CD4-positive, alpha-beta T cell treated with Interferon gamma for 1 hour (primary cell): ENCODE data around the gene MOB3B.
A peak's percentile ranks its signal among the peaks of the same experiment; 100 is the strongest.

Experiments
- DNase-seq: peaks from one replicate; pipeline ENCODE4 v3.0.0-alpha.2; 2020

MOB3B gene

DNA sequence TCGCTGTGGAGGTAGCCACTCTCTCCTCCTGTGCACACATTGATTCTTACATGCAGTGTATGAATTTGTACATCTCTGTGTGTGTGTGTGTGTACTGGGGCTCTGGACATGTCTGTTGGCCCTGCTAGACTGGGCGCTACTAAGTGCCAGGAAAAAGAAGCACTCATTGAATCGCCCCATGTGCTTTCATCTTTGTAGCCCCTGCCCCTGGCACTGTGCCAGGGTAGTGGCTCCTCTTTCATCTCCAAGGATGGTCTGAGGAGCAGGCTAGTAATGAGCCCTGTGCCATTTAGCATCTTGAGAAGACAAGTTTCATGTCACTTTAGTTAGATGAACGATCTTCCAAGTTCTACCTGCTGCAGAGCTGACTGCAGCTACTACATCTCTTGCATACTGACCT is 198.2 kb downstream of the MOB3B start:
- no peak for DNase-seq

DNA sequence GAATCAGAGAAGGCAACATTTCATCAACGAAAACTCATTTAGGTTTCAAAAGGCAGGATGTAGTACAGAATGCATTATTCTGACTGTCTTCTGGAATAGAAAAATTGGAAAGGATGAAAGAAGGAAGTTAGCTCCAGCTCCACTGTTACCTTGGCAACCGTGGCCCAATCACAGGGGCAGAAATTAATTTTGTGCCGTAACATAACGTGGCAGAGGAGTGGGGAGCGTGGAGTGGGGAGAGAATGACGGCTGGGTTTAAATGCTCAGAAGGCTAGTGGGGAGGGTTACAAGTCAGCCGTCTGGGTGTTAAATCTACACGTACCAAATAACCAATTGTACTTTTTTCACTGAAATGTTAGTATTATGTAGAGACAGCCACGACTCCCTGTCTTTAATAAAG is 200.3 kb downstream of the MOB3B start:
- no peak for DNase-seq

DNA sequence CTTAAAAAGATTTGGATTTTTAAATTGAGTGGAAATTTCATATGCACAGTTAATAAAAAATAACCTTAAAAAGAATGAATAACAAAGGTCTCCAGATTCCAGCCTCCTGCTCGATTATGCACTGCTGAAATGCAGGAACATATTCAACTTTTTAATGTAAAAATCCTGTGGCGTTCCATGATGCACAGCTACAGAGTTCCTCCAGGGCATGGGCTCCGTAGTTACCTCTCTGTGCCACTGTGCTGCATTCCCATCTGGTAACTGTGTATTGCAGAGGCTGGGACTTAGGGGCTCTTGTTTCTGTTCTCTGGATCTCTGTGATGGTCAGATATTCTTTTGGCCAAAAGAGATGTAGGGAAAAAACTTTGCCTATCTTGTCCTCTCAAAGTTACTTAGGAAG is 201.1 kb downstream of the MOB3B start:
- no peak for DNase-seq

DNA sequence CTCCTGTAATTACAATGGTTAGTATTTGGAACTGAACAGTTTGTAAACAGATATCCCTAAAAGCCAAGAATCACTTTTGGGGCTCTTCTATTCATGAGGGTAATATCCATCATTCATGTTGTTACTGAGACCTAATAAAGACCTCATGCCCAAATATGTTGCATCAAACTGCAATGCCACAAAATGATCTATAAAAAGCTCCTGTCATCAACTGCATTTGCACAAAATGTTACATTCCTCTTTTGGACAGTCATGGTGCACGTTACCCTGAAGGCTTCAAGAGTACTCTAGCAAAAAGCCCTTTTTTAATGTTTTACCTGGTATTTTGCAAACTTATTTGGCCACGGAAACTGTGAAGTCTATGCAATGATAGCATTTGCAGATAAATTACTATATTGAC is 218.4 kb downstream of the MOB3B start:
- DNase-seq, result no peak

DNA sequence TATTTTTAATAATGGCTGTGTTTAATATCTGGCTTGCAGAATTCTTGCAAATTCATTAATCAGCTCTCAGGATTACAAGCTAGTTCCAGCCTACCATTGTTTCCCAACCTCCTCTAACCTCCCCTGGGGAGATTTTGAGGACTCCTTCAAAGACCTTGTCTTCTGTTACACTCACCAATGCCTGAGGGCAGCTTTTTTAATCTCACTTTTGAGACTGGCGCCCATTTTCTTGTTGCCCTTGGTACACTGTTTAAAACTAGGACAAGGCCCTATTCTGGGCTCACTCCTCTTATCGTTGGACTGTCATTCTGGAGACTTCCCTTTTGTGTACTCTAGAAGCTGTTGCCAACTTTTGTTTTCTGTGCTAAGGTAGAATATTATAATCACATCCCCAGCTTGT is 219.0 kb downstream of the MOB3B start:
- no peak for DNase-seq

DNA sequence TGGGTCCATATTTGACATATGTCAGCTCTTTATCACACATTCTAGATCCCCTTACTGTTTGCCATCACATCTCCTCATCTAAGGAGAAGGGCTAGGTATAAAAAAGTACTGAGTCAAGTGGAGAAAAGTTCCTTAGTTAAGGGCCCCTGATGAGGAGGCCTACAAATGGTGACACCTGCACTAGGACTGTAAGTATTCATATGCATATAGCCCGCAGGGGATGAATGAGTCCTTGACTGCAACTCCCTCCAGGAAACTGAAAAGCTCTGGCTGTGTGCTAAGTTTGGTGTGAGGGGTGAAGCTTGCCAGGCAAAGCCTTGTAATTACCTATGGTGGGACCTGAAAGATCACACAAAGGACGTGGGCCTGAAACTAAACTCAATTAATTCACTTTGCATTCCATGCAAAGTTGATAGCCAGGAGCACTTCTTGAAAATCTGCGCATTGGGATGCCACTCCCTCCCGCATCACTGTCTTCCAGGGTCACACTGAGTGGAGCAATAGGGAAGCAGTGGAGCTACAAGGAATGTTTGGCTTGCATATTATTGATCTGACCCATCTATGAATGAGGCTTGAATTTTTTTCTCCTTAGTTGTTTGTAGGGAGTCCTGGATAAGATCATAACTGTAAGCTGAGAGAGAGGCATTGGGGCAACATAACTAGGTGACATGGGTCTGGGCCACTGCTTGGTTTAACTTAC is 220.8 kb downstream of the MOB3B start:
- DNase-seq, result no peak

DNA sequence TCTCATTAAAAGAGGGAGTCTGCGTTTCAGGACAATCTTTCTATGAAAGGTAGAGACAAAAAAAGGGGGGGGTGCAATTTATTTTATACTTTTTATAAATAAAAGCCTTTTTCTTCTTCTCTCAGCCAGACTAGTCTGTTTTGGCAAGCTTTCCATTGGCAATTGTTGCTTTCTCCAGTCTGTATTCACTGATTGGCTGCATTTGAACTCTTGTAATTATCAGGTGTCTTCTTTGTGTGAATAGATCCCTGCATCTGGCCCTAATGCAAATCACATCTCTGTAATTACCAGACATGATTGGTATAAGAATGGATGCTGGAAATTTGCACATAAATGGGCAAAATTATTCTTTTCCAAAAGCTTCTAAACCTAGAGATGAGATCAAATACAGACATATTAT is 225.1 kb downstream of the MOB3B start:
- DNase-seq, result no peak

DNA sequence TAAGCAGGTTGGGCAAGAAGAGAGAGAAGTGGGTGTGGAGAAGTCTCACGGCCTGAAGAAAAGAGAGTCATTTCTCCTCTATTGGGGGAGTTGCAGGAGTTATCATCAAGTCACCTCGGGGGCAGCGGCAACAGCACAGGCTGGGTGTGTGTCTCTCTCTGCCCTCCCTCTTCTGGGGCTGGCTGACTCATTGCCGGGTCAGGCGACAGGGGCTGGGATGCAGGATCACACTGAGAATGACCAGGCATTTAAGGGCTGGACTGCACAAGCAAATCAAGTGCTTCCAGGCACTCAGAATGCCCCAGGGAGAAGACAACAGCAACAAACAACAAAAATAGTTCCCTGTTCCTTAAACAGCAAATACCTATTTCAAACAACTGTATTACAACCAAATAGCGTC is 226.4 kb downstream of the MOB3B start:
- no peak for DNase-seq

DNA sequence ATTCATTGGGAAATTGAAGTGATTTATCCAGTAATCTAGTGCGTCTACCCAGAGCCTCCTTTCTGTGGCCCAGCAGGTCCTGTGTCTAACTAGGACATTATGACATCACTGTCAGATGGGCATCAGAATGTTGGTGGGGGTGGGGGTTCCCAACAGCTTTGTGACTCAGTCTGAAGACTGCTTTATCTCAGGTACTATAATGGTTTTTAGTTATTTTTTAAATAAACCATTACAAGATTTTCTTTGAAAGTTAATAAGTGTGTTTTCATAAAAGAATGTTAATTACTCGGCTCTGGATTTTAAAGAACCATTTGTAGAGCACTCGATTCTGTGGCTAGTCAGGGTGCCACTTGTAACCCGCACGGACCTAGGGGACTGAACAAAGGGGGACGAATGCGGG is 232.6 kb downstream of the MOB3B start, which contains the start of gene EQTN:
TSS of gene EQTN (minus strand) at position 101 of the 400 bp plus-strand sequence. CDS start at position 6, 95 bp downstream.
- DNase-seq, result no peak

DNA sequence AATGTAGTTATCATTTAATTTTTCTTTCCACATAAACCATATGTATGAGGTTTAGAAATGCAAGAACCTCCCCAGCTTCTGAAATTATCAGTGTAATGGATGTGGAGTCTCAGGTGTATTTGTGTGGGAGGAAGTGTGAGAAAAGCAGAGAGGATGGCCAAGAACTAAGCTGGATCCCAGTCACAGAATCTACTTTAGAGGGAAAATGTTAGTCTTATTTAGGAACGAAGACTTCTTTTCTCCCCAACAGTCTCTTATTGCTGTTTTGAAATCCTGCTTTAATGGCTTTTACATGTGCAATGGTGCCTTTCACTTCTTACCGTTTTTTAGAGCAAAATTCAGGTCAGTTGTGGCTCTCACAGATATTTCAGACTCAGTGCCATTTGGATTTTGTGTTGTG is 235.6 kb downstream of the MOB3B start:
- no peak for DNase-seq

DNA sequence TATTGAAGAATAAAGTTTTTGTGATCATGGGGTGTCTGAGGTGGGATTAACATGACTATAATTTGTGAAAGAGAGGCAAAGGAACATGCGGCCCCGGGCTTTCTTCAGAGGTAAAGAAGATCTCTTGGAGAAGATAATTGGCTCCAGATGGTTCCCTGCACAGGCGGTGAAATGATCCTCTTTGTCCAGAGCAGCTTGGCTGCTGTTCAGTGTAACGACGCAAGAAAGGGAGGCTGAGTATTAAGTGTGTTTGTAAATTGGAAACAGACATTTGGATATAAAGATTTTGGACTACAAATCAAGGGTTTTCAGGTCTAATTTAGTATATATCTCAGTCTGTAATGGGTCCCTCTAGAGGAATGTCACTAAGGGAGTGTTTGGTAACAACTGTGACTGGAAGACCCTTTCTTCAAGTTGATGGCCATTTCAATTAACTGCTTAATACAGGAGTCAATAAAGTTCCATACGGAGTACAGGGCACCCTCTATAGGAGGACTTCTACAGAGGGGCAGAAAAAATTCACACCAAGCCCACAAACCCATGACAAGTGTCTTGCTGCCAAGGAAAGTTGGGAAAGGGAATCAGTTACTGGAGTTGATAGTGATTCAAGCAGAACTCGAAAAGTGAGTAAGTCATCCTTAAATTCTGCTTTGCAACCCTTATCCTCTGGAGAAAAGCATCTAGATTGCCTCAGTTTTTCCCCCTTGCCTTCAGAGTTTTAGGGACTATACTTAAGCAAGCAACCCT is 236.8 kb downstream of the MOB3B start:
- no peak for DNase-seq

DNA sequence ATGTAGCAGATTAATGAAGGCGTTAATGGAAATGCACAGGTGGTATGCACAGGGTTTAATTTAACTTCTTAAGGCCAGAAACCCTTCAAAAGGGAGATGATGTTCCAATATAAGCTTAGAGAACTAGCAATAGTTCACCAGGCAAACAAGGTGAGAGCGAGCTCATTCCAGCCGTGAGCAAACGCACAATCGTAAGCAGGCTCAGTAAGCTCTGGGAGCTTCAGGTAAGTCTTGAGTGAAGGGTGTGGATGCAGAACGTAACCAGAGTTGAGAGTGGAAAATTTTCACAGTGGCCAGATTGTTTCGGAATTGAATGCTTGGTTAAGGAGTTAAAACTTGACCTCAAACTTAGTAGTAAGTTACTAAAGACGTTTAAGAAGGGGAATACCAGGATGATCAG is 238.3 kb downstream of the MOB3B start:
- no peak for DNase-seq

DNA sequence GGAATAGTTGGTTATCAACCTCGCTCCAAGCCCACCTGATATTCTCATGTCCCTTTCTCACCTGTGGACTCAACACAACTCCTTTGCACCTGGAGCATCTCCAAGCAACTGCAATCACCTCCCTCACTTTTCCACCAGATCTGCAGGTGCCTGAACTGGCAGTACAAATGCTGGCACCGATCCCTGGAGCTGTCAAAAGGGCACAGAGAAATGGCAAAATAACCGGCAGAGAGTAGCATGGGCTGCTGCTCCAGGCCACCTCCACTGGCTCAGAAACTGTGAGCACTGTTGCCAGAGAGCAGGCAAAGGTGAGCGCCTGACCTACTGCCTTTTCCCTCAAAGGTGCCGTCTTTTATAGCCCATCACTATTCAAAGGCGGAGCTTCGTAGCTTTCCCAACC is 247.3 kb downstream of the MOB3B start:
- no peak for DNase-seq

DNA sequence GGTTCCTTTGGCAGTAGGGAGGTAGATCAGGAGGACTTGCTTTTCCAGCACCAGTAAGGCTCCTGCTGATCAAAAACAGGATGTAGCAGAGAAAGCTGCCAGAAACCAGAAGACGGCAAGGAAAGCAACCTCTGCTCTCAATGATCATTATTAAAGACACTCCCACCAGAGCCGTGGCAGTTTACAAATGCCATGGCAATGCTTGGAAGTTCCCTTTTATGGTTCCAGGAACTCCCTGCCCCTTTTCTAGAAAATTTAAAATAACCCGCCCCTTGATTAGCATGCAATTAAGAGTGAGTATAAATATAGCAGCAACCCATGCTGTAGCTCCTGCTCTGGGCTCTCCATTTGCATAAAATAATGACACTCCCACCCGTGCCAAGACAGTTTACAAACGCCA is 248.8 kb downstream of the MOB3B start:
- peak; percentile 2 for DNase-seq

DNA sequence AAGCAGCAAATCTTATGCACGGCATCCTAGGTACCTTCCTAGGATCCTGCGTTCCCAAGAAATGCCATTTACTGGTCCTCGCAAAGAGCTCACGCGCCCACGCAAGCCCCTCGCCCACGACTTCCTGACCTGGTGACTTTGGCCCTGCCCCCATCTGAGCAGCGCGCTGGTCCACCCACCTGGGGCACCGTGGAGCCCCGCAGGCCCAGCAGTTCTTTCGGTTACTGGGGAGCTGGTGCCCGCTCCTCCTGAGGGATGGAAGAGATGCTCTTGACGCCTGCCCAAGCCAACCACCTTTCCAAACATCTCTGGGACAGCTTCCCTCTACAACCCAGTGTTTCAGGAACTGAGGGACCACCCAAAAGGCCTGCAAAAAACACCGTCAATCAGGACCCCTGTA is 249.4 kb downstream of the MOB3B start:
- no peak for DNase-seq

DNA sequence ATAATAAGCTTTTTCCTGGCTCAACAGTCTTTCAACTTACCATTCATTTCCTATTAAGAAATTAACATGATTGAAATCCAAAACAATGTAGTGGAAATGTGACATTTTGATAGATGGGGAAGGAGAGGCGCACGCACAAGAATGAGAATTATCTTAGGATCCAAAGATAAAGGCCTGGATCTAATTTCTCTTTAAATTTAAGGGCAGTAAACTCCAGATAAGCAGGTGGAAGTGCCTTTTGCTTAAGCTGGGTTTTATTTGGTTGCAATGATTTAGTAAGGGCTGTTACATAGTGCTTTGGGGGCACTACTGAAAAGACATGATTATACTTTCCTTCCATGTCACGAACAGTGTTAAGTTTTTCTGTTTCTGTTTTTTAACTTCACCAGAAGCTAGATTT is 250.0 kb downstream of the MOB3B start:
- DNase-seq, result no peak

DNA sequence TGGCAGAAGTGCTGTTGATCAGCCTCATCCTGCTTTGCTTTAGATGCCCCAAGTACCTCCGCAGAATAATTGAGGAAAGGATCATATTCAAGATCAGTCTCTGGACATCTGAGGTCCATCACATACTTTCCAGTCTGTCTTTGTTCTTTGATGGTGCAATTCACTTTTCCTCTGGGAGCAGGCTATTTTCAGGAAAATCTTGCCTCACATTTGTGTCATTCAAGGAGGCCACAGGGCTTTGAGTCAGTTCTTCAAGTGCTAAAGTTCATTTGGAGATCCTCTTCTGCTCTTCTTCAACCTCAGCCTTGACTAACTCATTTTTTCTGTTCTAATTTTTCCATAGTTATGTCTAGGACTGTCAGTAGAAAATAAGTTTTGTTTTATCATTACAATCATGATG is 251.2 kb downstream of the MOB3B start:
- DNase-seq, result no peak

DNA sequence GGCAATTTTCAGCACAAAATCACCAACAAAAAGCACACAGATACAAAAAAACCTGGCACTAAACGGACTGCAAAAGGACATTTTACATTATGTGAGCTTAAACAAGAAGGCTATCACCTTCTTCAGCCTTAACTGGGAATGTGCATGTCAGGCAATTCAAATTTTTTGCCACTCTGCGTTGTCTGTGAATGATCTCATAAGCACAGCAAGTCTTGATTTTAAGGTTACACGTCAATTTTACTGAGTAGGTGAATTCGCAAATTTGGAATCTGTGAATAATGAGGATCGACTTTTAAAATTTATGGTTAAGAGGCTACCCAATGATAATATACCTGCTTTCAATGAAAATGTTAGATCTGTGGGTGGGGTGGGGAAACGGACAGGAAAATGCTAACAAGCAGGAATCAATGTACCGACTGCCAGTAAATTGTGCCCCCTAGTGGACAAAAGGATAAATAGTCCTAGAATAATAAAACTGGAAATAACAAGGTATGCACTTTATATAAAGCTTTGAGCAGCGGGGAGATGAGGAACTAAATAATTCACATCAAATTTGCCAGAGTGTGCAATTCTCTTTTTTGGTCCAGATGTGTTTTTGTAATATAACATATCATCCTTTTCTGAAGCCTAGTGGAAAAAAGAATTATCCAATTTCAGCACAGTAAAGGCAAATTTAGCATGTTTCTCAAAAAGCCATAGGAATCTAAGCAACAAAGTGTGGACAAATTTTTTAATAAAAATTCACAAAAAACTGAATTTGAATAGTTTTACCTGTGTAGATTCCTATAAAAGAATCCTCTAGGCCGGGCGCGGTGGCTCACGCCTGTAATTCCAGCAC is 253.2 kb downstream of the MOB3B start:
- DNase-seq, result no peak
